Measurements from ENCODE around the gene SLITRK1. TPM values are rescaled to one million over a fixed set of nuclear protein-coding genes. Genes with fewer than 3 reads are reported as not detected.

SLITRK1 gene
- total RNA-seq, 3 donors from 2014 or later (not counting 1 experiment from before 2014, with no cell fraction given): not detected

- no peaks in the 10 kb centered on the region for H3K36me3 Mint-ChIP-seq
- H3K4me1 Mint-ChIP-seq: no peaks in the 10 kb centered on the region
- H3K27ac Mint-ChIP-seq: no peak overlapping the region
- H3K9me3 Mint-ChIP-seq: peaks cover 3 to 6% of the 10 kb centered on the region in 2 donors
- 10% methylated on average over 26 of the region's 26 CpGs for WGBS (ENCODE audit: insufficient coverage)
- Histone ChIP-seq H3K4me1 (ENCODE audit: control insufficient read depth, insufficient read depth, low read length) (no peaks in the 10 kb centered on the region), H3K9me3 (ENCODE audit: control insufficient read depth, insufficient read depth, low read length) (peaks cover 3% of the 10 kb centered on the region), H3K27ac (ENCODE audit: low read length) (no peak overlapping the region), H3K4me3 (ENCODE audit: low read length) (no peak overlapping the region), H3K36me3 (ENCODE audit: control insufficient read depth, insufficient read depth, low read length) (no peaks in the 10 kb centered on the region), H3K27me3 (ENCODE audit: control insufficient read depth, insufficient read depth, low read length) (peaks cover 30% of the 10 kb centered on the region)
- ATAC-seq: no peak
- peaks cover 38 to 44% of the 10 kb centered on the region in 2 donors for H3K27me3 Mint-ChIP-seq (ENCODE audit: low read depth in 2 of 2)
- DNase-seq: no peak
- intact Hi-C loops (cut with micrococcal nuclease): no loop called here
- no peak for TF ChIP-seq CTCF (IDR thresholded peaks at IDR 0.05)
- H3K4me3 Mint-ChIP-seq: no peak overlapping the region
Observed at GRCh38 chr13:83880275-83881139, 1.8 kb downstream of the SLITRK1 start.

- no peak overlapping the region for H3K27ac Mint-ChIP-seq
- 6% methylated on average over 33 of the region's 33 CpGs for WGBS (ENCODE audit: insufficient coverage)
Observed at GRCh38 chr13:83879431-83880171, 2.7 kb downstream of the SLITRK1 start.

GRCh38 chr13:83878691-83879430, 3.4 kb downstream of the SLITRK1 start:
- Mint-ChIP-seq H3K36me3 (no peaks in the 10 kb centered on the region), H3K27me3 (ENCODE audit: low read depth in 2 of 2) (peaks cover 35 to 41% of the 10 kb centered on the region in 2 donors), H3K9me3 (peaks cover 3 to 6% of the 10 kb centered on the region in 2 donors), H3K4me3 (no peak overlapping the region), H3K27ac (no peak overlapping the region), H3K4me1 (no peaks in the 10 kb centered on the region)
- TF ChIP-seq CTCF (IDR thresholded peaks at IDR 0.05): no peak
- H3K9me3 ChIP-seq (ENCODE audit: control insufficient read depth, insufficient read depth, low read length): peaks cover 3% of the 10 kb centered on the region
- intact Hi-C loops (cut with micrococcal nuclease): no loop called here
- DNase-seq (no peak), ATAC-seq (no peak)
- no peaks in the 10 kb centered on the region for H3K4me1 ChIP-seq (ENCODE audit: control insufficient read depth, insufficient read depth, low read length)
- H3K36me3 ChIP-seq (ENCODE audit: control insufficient read depth, insufficient read depth, low read length): no peaks in the 10 kb centered on the region
- peaks cover 30% of the 10 kb centered on the region for H3K27me3 ChIP-seq (ENCODE audit: control insufficient read depth, insufficient read depth, low read length)
- no peak overlapping the region for H3K4me3 ChIP-seq (ENCODE audit: low read length)
- no peak overlapping the region for H3K27ac ChIP-seq (ENCODE audit: low read length)
- 14% methylated on average over 29 of the region's 31 CpGs for WGBS (ENCODE audit: insufficient coverage)

More at GRCh38 chr13:83879431-83880171, 2.7 kb downstream of the SLITRK1 start:
- DNase-seq: no peak
- TF ChIP-seq CTCF (IDR thresholded peaks at IDR 0.05): no peak
- Mint-ChIP-seq H3K36me3 (no peaks in the 10 kb centered on the region), H3K4me1 (no peaks in the 10 kb centered on the region), H3K4me3 (no peak overlapping the region), H3K9me3 (peaks cover 3 to 6% of the 10 kb centered on the region in 2 donors), H3K27me3 (ENCODE audit: low read depth in 2 of 2) (peaks cover 38 to 44% of the 10 kb centered on the region in 2 donors)
- intact Hi-C loops (cut with micrococcal nuclease): no loop called here
- no peak overlapping the region for H3K27ac ChIP-seq (ENCODE audit: low read length)
- no peak overlapping the region for H3K4me3 ChIP-seq (ENCODE audit: low read length)
- H3K9me3 ChIP-seq (ENCODE audit: control insufficient read depth, insufficient read depth, low read length): peaks cover 3% of the 10 kb centered on the region
- ATAC-seq: no peak
- peaks cover 30% of the 10 kb centered on the region for H3K27me3 ChIP-seq (ENCODE audit: control insufficient read depth, insufficient read depth, low read length)
- no peaks in the 10 kb centered on the region for H3K4me1 ChIP-seq (ENCODE audit: control insufficient read depth, insufficient read depth, low read length)
- H3K36me3 ChIP-seq (ENCODE audit: control insufficient read depth, insufficient read depth, low read length): no peaks in the 10 kb centered on the region

Measured in natural killer cell (primary cell).